ENCODE measurements around the gene CIZ1.

CIZ1 gene

DNA sequence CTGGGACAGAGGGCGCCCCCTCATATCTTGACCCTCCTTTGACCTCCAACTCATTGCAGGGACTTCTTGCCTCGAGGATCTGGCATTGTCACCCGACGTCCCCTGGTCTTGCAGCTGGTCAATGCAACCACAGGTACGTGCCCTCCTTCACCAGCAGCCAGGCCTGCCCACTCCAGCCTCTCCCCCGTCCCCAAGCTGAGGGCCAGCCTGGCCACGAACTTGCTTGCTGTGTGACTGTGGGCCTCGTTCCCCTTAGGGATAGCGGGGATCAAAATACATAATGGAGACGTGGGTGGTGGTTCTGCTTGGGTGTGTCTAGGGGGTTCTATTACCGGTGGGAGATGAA lies 26.8 kb upstream of the CIZ1 start:
- no peak for DNase-seq
- H3K27ac Mint-ChIP-seq, result peak overlapping the region in 1 of 2 donors; percentile 29
- no peaks in the 10 kb centered on the region for H3K27me3 Mint-ChIP-seq
- H3K4me1 Mint-ChIP-seq, result peaks cover 14% of the 10 kb centered on the region
- H3K4me3 Mint-ChIP-seq, result peak overlapping the region; percentile 74 to 87
- H3K9me3 Mint-ChIP-seq, result no peaks in the 10 kb centered on the region
- ATAC-seq, result no peak

DNA sequence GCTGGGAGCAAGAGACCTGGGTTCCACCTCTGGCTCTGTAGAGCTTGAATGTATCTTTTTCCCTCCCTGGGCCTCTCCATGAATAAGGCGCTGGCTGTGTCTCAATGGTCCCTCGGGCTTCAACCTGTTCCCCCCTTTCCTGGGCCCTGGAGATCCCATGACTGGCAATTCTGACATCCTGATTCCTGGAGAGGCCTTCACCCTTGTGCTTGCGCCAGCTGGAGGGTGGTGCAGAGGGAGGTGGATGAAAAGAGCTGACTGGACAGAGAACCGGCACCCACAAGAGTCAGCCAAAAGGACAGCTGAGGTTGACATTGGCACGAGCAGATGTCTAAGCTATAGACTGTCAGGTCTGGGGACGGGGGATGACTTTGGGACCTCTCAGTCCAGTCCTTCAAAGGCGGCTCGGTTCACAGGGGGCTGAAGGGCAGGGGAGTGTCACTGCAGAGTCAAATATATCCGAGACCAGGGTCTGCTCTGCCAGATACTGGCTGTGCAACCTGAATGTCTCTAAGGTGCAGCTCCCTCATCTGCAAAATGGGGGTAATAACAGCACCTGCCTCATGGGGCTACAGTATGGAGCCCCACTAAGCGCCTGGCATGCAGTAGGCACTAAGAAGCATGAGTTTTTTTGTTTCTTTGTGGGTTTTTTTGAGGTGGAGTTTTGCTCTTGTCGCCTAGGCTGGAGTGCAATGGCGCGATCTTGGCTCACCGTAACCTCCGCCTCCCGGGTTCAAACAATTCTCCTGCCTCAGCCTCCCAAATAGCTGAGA lies 25.6 kb upstream of the CIZ1 start:
- ATAC-seq (no peak), DNase-seq (no peak)
- Mint-ChIP-seq H3K9me3 (no peaks in the 10 kb centered on the region), H3K27me3 (peaks cover 3% of the 10 kb centered on the region), H3K4me3 (no peak overlapping the region), H3K27ac (no peak overlapping the region), H3K4me1 (peaks cover 14% of the 10 kb centered on the region)

DNA sequence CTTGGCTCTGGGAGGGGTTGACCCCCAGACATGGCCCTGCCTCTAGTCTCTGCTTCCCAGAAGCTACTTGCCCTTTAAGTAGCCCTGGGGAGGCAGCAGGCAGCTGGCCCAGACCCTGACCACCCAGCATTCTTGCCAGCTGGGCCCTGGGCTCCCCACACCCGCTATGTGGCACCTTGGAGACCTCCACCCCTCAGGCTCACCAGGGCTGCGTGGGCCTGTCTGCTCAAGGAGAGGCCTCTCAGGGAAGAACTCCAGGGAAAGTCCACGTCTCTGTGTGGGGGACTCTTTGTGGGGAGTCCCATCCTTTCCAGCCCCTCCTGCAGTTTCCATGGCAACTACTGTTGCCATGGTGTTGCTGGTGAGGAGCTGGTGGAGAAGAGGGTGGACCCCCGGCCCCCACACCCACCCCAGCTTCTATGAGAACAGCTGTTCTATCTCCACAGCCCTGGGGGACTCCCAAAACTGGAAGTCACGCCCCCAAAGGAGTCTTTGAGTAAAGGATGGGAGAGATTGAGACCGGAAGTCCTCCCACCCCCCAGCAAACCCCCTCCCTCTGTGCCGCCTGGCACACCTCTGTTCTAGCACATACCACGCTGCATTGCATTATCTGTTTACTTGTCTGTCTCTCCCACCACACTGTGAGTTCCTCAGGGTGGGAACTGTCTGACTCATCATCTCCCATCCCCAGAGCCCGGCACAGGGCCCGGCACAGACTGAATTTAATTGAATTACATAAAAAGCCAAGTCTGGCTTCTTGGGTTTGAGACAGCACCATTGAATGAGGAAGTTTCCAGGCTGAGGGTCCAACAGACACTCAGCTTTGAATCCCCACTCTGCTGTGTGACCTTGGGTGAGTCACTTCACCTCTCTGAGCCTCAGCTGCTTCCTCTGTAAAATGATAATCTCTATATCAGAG lies 24.4 kb upstream of the CIZ1 start:
- Mint-ChIP-seq H3K9me3 (no peaks in the 10 kb centered on the region), H3K4me3 (no peak overlapping the region), H3K27ac (peak overlapping the region in 1 of 2 donors; percentile 57), H3K4me1 (peaks cover 14% of the 10 kb centered on the region), H3K27me3 (peaks cover 8% of the 10 kb centered on the region)
- no peak for DNase-seq
- ATAC-seq, result no peak

DNA sequence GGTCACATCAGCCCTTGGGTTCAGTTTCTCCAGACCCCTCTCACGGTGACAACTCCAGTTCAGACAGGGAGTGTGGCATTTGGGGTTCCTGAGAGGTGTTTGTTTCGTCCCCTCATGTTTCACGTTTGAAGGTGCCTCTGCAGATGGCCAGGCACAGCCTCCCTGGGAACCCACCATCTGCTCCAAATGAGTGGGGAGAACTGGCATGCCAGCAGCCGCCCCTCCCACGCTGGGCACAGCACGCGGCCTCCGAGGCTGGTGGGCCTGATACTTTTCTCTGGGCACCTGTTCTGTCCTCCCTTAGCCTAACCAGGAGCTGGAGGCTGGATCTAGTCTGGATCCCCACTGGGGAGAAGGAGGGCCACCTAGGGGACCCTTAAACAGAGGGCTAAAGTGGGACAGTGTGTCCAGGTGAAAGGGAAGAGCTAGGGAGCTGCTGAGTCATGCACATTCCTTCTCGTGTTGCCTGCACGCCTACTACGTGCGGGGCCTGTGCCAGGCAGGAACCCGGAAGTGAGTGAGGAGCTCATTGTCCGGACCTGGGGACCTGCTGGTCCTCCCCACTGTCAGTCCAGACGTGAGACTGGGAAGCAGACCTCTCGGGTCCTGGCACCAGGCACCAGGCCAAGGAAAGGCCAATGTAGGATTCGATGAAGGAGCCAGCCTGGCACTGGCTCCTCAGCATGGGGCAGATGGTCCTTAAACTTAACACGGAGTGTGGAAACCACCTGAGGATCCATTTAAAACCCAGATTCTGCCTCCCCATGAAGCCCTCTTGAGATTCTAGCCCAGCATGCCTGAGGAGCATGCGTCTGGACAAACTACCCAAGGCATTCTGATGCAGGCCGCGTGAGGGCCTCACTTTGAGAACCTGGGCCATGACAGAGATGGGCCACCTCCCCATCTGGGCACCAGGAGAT lies 23.5 kb upstream of the CIZ1 start:
- Mint-ChIP-seq H3K27ac (no peak overlapping the region), H3K27me3 (peaks cover 8% of the 10 kb centered on the region), H3K4me3 (no peak overlapping the region), H3K4me1 (peaks cover 14% of the 10 kb centered on the region), H3K9me3 (no peaks in the 10 kb centered on the region)
- DNase-seq (no peak), ATAC-seq (no peak)

DNA sequence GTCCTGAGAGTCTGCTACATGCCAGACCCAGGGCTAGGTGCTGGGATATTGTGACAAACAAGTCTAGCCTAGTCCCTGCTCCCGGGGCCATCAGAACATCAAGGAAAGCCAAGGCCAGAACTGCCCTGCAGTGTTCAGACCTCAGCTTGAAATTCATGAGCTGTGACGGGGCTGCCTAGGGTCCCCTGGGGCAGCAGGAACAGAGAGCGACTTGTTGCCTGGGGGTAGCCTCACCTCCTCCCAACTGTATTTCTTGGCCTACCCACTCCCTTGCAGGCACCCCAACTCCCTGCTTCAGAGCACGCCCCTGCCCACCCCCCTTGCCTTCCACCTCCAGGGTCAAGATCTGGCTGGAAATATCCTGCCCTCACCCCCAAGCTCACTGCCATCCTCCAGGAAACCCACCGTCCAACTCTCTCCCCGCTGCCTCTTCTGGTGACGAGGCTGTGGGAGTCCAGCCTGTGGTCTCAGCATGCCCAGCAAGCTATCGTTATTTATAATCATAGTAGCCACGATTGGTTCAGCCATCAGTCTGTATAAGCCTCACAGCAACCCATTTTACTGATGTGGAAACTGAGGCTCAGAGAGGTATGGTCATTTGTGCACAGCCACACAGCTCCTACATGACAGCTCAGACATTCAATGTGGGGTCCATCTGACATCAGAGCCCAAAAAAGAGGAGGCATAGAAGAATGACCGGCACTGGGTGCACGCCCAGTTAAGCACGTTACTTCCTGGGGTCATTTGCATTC lies 22.6 kb upstream of the CIZ1 start:
- no peak overlapping the region for H3K27ac Mint-ChIP-seq
- no peak for DNase-seq
- peaks cover 11% of the 10 kb centered on the region for H3K4me1 Mint-ChIP-seq

DNA sequence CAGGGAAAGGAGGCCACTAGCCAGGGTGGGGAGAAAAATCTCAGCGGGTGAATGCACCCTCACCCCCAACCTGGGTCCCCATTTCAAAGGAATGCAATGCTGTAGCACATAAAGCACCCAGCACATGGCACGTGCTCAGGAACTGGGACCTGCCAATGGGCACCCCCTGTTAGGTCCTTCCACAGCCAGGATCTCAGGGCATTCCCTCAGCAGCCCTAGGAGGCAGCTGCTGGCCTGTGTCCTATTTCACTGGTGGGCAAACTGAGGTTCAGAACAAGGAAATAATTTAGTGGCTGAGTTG lies 20.6 kb upstream of the CIZ1 start:
- DNase-seq (no peak), ATAC-seq (no peak)
- no peaks in the 10 kb centered on the region for H3K4me1 Mint-ChIP-seq
- peak overlapping the region in 1 of 2 donors; percentile 4 for H3K27ac Mint-ChIP-seq
- H3K4me3 Mint-ChIP-seq, result no peak overlapping the region
- H3K27me3 Mint-ChIP-seq, result peaks cover 8% of the 10 kb centered on the region
- H3K9me3 Mint-ChIP-seq, result no peaks in the 10 kb centered on the region

More for the DNA sequence above, 22.6 kb upstream of the CIZ1 start:
- peaks cover 8% of the 10 kb centered on the region for H3K27me3 Mint-ChIP-seq
- H3K4me3 Mint-ChIP-seq, result no peak overlapping the region
- ATAC-seq, result no peak
- no peaks in the 10 kb centered on the region for H3K9me3 Mint-ChIP-seq

DNA sequence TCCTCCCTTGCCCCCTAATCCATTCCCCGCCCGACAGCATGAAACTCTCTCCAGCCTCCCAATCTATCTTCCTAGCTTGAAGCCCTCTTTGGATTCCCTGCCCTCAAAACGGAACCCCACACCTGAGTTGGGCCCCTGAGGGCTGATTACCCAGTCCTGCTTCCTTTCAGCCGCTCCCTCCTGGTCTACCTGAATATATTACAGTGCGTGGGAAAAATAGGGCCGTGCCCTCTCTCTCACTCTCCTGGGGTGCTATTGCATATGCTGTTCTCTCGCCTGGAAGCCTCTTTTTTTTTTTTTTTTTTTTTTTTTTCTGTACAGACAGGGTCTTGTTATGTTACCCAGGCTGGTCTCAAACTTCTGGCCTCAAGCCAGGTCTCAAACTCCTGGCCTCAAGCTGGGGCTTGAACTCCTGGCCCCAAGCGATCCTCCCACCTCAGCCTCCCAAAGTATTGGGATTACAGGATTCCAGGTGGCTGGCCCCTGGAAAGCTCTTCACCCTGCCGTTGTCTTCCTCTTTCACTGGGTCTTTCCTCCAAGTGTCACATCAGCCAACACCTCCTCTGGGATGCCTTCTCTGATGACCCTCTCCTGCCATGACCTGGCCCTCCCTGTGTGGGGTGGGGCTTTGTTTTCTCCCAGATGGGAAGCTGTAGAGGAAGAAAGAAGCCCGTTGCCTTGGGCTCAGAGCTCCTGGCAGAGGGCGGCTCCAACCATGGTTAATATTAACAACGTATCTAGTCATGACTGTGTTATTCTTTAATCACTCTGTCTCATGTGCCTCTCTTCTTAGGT lies 20.0 kb upstream of the CIZ1 start:
- H3K27me3 Mint-ChIP-seq, result peaks cover 11% of the 10 kb centered on the region
- H3K27ac Mint-ChIP-seq, result peak overlapping the region; percentile 4 to 77
- no peak for ATAC-seq

DNA sequence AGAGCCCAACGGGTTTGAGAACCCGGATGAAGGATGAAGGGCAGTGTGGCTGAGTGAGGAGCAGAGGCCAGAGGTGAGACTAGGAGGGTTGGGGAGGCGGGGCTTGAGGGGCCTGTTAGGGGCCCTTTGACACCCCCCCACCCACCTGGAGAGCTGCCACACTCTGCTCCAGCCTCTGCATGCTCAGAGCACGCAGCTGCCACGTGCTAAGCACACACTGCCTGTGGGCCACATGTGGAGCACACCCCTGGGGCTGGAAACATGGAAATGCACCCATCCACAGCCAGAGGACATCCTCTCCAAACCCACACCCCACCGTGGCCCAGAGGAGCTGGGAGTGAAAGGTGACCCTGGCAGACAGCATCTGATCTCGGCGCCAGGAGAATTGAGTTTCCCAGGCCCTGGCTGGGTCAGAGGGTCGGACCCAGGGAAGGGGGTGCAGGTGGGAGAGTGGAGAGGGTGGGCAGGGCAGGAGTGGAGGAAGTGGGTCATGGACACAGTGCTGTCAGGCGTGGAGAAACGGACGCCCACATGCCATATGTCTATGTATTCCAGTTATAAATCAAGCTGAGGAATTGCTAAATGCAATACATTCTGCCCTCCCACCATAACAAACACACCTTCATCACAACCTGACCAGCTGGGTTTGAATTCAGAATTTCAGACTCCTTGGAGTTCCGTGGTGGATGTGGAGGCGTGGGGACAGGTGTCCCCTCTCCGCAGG lies 17.7 kb upstream of the CIZ1 start:
- no peak overlapping the region for H3K27ac Mint-ChIP-seq
- peaks cover 30% of the 10 kb centered on the region for H3K27me3 Mint-ChIP-seq
- ATAC-seq (peak; percentile 29), DNase-seq (no peak)
- peaks cover 5% of the 10 kb centered on the region for H3K4me1 Mint-ChIP-seq
- H3K4me3 Mint-ChIP-seq, result no peak overlapping the region
- H3K9me3 Mint-ChIP-seq, result no peaks in the 10 kb centered on the region

More for the DNA sequence above, 20.0 kb upstream of the CIZ1 start:
- DNase-seq, result no peak
- Mint-ChIP-seq H3K4me1 (no peaks in the 10 kb centered on the region), H3K4me3 (no peak overlapping the region), H3K9me3 (no peaks in the 10 kb centered on the region)

DNA sequence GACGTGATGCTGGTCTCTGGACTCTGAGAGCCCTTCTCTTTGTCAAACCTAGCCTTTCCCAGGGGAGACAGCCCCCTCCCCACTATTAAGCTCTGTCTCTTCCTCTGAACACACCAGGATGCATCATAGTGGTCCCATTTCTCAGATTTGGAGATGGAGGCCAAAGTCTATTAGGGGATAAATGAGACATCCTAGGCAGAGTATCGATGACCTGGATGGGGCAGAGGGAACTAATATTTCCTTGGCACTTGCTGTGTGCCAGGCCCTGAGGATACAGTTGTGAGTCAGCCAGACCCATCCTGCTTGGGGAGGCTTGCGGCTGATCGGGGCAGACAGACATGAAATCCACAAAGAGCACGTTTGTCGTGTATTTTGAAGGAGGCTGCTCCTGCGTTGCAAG lies 17.0 kb upstream of the CIZ1 start:
- Mint-ChIP-seq H3K27me3 (peaks cover 34% of the 10 kb centered on the region), H3K4me3 (no peak overlapping the region), H3K4me1 (peaks cover 9% of the 10 kb centered on the region), H3K27ac (no peak overlapping the region), H3K9me3 (no peaks in the 10 kb centered on the region)
- DNase-seq (no peak), ATAC-seq (no peak)

DNA sequence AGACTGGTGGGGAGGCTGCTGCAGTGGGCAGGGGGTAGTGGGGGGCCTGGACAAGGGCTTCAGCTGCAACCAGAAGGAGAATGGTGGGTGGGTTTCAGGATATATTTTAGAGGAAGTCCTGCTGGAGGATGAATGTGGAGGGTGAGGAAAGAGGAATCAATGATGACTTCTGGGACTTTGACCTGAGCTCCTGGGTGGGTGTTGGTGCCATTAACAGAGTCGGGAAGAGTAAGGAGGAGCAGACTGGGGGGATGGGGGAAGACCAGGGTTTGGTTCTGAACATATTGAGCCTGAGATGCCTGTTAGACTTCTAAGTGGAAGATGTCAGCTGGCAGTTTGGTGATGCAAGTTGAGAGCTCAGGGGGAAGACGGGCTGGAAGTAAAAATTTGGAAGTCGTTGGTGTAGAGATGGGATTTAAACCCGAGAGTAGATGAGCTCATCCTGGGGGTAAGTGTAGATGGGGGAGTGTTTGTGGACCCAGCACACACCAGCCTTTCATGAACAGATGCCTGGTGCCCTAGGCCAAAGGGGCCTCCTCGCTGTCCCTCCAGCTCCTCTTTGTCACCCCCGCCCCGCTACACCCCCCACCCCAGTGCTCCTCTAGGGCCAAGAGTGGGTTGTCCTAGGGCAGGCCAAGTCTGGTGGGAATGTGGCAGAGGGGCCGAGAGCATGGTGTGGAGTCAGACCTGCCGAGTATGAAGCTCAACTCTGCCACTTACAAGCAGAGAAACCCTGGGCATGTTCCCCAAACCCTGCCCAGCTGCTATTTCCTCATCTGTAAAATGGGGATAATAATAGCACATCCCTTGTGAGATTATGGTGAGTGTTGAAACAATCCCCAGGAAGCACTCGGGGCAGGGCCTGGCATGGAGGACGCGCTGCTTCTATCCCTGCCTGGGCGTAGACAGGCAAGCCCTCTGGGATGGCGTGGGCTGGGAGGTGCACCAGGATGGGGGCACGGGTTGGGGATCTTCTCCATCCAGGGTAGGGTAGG lies 15.8 kb upstream of the CIZ1 start:
- H3K4me3 Mint-ChIP-seq, result no peak overlapping the region
- no peak for DNase-seq

DNA sequence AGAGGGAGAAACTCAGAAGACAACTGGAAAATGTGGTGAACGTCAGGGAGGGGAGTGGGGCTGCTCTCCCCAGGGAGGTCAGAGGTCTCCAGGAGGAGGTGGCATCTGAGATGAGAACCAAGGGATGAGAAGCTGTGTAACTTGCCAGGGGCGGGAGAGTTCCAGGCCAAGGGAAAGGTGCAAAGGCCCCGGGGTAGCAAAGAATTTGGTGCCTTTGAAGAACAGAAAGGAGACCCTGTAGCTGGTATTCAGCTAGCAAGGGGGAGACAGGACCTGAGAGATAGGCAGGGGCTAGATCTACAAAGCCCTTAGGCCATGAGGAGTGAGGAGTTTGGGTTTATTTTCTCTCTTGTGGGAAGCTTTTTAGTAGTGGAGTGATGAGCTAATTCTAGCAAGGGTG lies 15.1 kb upstream of the CIZ1 start:
- H3K27ac Mint-ChIP-seq, result no peak overlapping the region
- H3K27me3 Mint-ChIP-seq, result peaks cover 26% of the 10 kb centered on the region
- H3K4me3 Mint-ChIP-seq, result no peak overlapping the region
- DNase-seq (no peak), ATAC-seq (no peak)
- H3K4me1 Mint-ChIP-seq, result peaks cover 26% of the 10 kb centered on the region
- no peaks in the 10 kb centered on the region for H3K9me3 Mint-ChIP-seq

More for the DNA sequence above, 15.8 kb upstream of the CIZ1 start:
- peaks cover 19% of the 10 kb centered on the region for H3K4me1 Mint-ChIP-seq
- no peak overlapping the region for H3K27ac Mint-ChIP-seq
- no peaks in the 10 kb centered on the region for H3K9me3 Mint-ChIP-seq
- no peak for ATAC-seq
- peaks cover 33% of the 10 kb centered on the region for H3K27me3 Mint-ChIP-seq

DNA sequence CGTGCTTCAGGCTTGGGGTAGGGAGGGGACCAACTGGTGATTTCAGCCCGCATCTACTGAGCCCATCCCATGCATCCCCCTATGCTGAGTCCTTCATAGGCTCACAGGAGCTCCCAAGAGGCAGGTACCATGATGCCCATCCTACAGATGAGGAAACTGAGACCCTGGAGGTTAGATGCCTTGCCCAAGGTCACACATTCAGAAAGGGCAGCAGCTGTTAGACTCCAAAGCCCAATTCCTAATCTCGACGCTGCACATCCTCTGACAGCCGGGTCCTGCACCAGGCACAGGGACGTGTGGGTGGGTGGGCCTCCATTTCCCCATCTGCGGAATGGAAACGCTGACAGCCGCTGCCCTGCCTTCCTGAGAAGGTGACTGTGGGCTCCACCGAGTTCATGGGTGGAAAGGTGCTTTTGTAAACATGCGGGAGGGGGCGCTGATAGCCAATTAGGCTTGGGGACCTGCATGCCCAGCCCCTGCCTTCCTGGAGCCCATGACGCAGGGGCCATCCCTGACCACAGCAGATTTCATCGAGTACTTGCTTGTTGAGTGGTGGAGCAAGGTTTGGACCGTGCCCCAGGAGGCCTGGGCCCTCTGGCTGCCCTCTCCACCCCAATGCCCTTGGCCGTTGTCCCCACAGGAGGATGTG lies 14.0 kb upstream of the CIZ1 start:
- peaks cover 26% of the 10 kb centered on the region for H3K27me3 Mint-ChIP-seq
- H3K27ac Mint-ChIP-seq, result no peak overlapping the region
- no peak overlapping the region for H3K4me3 Mint-ChIP-seq

More for the DNA sequence above, 14.0 kb upstream of the CIZ1 start:
- no peak for ATAC-seq
- no peak for DNase-seq
- H3K4me1 Mint-ChIP-seq, result peaks cover 26% of the 10 kb centered on the region
- no peaks in the 10 kb centered on the region for H3K9me3 Mint-ChIP-seq

Measured in stimulated activated naive CD8-positive, alpha-beta T cell treated with anti-CD3 and anti-CD28 coated beads, Interleukin-15, amount 100 ng/mL, for 72 hours (primary cell).